ENCODE results near the gene MARK3.
A peak's percentile ranks its signal among the peaks of the same experiment; 100 is the strongest.
"Not testable (repeated sequence)": the region's sequence is repeated elsewhere in the genome, so short reads cannot be mapped to it uniquely, and the experiment has no call there.

MARK3 gene

GRCh38 chr14:103517174-103517566 is 132.0 kb downstream of the MARK3 start:
- no peak for DNase-seq

GRCh38 chr14:103517721-103518421 is 132.7 kb downstream of the MARK3 start:
- DNase-seq: no peak

GRCh38 chr14:103518422-103519042 is 133.3 kb downstream of the MARK3 start:
- DNase-seq: peak; percentile 63

GRCh38 chr14:103519043-103519836 is 134.0 kb downstream of the MARK3 start:
- DNase-seq: no peak

GRCh38 chr14:103519837-103520212 is 134.6 kb downstream of the MARK3 start:
- DNase-seq: no peak

GRCh38 chr14:103520269-103520656 is 135.0 kb downstream of the MARK3 start:
- no peak for DNase-seq

- DNase-seq: peak; percentile 65
These were observed 135.6 kb downstream of the MARK3 start for GRCh38 chr14:103520657-103521437.

GRCh38 chr14:103521438-103521950 is 136.3 kb downstream of the MARK3 start:
- DNase-seq: peak; percentile 15

GRCh38 chr14:103521951-103522563 is 136.8 kb downstream of the MARK3 start:
- peak; percentile 22 for DNase-seq

GRCh38 chr14:103522649-103523574 is 137.7 kb downstream of the MARK3 start, which contains the start of gene CKB:
Gene CKB, minus strand, starts transcription at chr14:103522830. Its CDS starts 337 bp downstream, at chr14:103522493.
- DNase-seq: peak; percentile 25

- no peak for DNase-seq
These were observed 138.3 kb downstream of the MARK3 start for GRCh38 chr14:103523575-103523954.

GRCh38 chr14:103524002-103524935 is 139.1 kb downstream of the MARK3 start:
- no peak for DNase-seq

- DNase-seq: not testable (repeated sequence)
These were observed 140.4 kb downstream of the MARK3 start for GRCh38 chr14:103525430-103526246.

- DNase-seq: no peak
These were observed 141.2 kb downstream of the MARK3 start for GRCh38 chr14:103526247-103526913.

GRCh38 chr14:103526914-103527248 is 141.7 kb downstream of the MARK3 start:
- no peak for DNase-seq

GRCh38 chr14:103527408-103528145 is 142.4 kb downstream of the MARK3 start:
- DNase-seq: peak; percentile 18

- DNase-seq: no peak
These were observed 143.0 kb downstream of the MARK3 start for GRCh38 chr14:103528146-103528586.
